K562 (cell line): Measurements from ENCODE around the gene SEC61A2. TPM values are rescaled to one million over a fixed set of nuclear protein-coding genes. Genes with fewer than 3 reads are reported as not detected.

ENCODE experiments used
- ATAC-seq: fragments of 200-7000 bp; cut with Tn5 transposase; 3 replicates; pipeline ENCODE4 v1.9.1; 2020; ENCODE audit warnings: moderate library complexity
- BruUV-seq: library from RNA; stranded (reverse); fragments of 400-500 nt; replicated peaks from 2 replicates; lab custom pipeline; 2021; lab: Mats Ljungman, UMichigan
- CTCF ChIA-PET: fragments of 300-600 bp; formaldehyde crosslinking; extraction: SDS; loops from one replicate; lab custom pipeline; 2021; ENCODE audit warnings: low intra/inter-chr PET ratio; lab: Yijun Ruan, JAX
- POLR2A ChIA-PET: fragments of 300-600, 350-650 bp; sonication (Branson Sonifier 250); formaldehyde crosslinking; extraction: SDS; loops from one replicate; lab custom pipeline; 2021; ENCODE audit warnings: antibody characterized with exemption, inconsistent platforms; lab: Yijun Ruan, JAX
- DNase-seq, 4 experiments: peaks; one replicate each; pipeline versions ENCODE4 v3.0.0 to v3.0.0-alpha.2; 2011 to 2018; ENCODE audit warnings: low spot score in 3 of 4, mixed read lengths in 3 of 4; ENCODE audit errors: extremely low read depth in 1 of 4
- FAIRE-seq: peaks from 2 replicates; lab custom pipeline; 2011; peaks lifted over from hg19 to GRCh38; lab: Jason Lieb, UNC
- H2AFZ ChIP-seq: 2 replicates; pipeline ENCODE4 v1.6.0; 2011; ENCODE audit warnings: low read depth, low read length, control low read depth, inconsistent platforms
- H3K27ac ChIP-seq: fragments of 200-600 bp; 3 replicates; pipeline ENCODE4 v1.8.0; 2011; ENCODE audit warnings: low read depth, mild to moderate bottlenecking, control low read depth, inconsistent platforms, low read length, moderate library complexity, mixed read lengths; ENCODE audit errors: extremely low read depth
- H3K27me3 ChIP-seq, 2 experiments: fragments of 300-600 bp in 1 of 2; 2 replicates in 1 of 2; 3 replicates in 1 of 2; pipeline versions ENCODE4 v1.6.0 to v1.8.0; 2011; ENCODE audit warnings: inconsistent platforms in 2 of 2, low read length in 2 of 2, mild to moderate bottlenecking in 1 of 2, mixed read lengths in 1 of 2, moderate library complexity in 1 of 2; ENCODE audit not compliant: control insufficient read depth in 2 of 2, insufficient read depth in 2 of 2
- H3K36me3 ChIP-seq: fragments of 300-600 bp; 3 replicates; pipeline ENCODE4 v1.8.0; 2011; ENCODE audit warnings: mild to moderate bottlenecking, low read length, inconsistent platforms; ENCODE audit not compliant: control insufficient read depth, insufficient read depth
- H3K4me1 ChIP-seq, 2 experiments: fragments of 200-600 bp in 1 of 2; replicated peaks in 1 of 2; 2 replicates in 1 of 2; 3 replicates in 1 of 2; pipeline versions ENCODE4 v1.5.1 to v1.8.0; 2011; ENCODE audit warnings: inconsistent platforms in 2 of 2, low read length in 2 of 2, mild to moderate bottlenecking in 1 of 2, mixed read lengths in 1 of 2, moderate library complexity in 1 of 2; ENCODE audit not compliant: control insufficient read depth in 2 of 2, insufficient read depth in 2 of 2
- H3K4me2 ChIP-seq: 2 replicates; pipeline ENCODE4 v1.6.1; 2011; ENCODE audit warnings: low read length, control low read depth, inconsistent platforms, mixed read lengths; ENCODE audit not compliant: insufficient read depth
- H3K4me3 ChIP-seq: fragments of 200-600 bp; sonication (generic), shearing (Covaris generic); 2 replicates; pipeline ENCODE4 v1.5.1; 2016; ENCODE audit warnings: control low read depth, inconsistent platforms
- H3K79me2 ChIP-seq: fragments of 200-600 bp; 3 replicates; pipeline ENCODE4 v1.8.0; 2011; ENCODE audit warnings: low read length, inconsistent platforms; ENCODE audit not compliant: control insufficient read depth, insufficient read depth
- H3K9ac ChIP-seq, 2 experiments: 2 replicates each; pipeline versions ENCODE4 v1.6.0 to v1.6.1; 2011; ENCODE audit warnings: low read depth in 2 of 2, low read length in 2 of 2, control low read depth in 1 of 2, inconsistent platforms in 1 of 2, mild to moderate bottlenecking in 1 of 2, mixed read lengths in 1 of 2; ENCODE audit not compliant: insufficient read depth in 1 of 2
- H3K9me1 ChIP-seq: one replicate; pipeline ENCODE4 v1.6.0; 2011; ENCODE audit warnings: inconsistent platforms, mild to moderate bottlenecking, low read length, moderate library complexity; ENCODE audit not compliant: control insufficient read depth, insufficient read depth
- H3K9me3 ChIP-seq: replicated peaks from 2 replicates; pipeline ENCODE4 v1.5.1; 2011; ENCODE audit warnings: low read depth, low read length, inconsistent platforms; ENCODE audit not compliant: control insufficient read depth, insufficient read depth
- H4K20me1 ChIP-seq: replicated peaks from 2 replicates; pipeline ENCODE4 v1.6.1; 2011; ENCODE audit warnings: low read length, inconsistent platforms, mixed read lengths; ENCODE audit not compliant: control insufficient read depth, insufficient read depth
- ATF6 ChIP-seq: sonication (generic); formaldehyde crosslinking; IDR thresholded peaks from 2 replicates; pipeline ENCODE4 v1.4.0; 2020; ENCODE audit warnings: mild to moderate bottlenecking, missing genetic modification reagents
- CBX2 ChIP-seq: fragments of 200-600 bp; sonication (generic); IDR thresholded peaks from one replicate; pipeline ENCODE4 v1.6.1; 2012; ENCODE audit warnings: mild to moderate bottlenecking, low read length, inconsistent platforms; ENCODE audit not compliant: insufficient read depth, poor library complexity, severe bottlenecking
- CBX3 ChIP-seq, 2 experiments: IDR thresholded peaks; 1 replicate in 1 of 2; 2 replicates in 1 of 2; pipeline ENCODE4 v1.6.1; 2012; ENCODE audit warnings: inconsistent platforms in 2 of 2, low read length in 2 of 2, borderline replicate concordance in 1 of 2, control low read depth in 1 of 2
- ESRRA ChIP-seq: fragments of 450-650 bp; IDR thresholded peaks from 2 replicates; pipeline ENCODE4 v1.6.1; 2014; ENCODE audit warnings: low read depth, mild to moderate bottlenecking, moderate library complexity, borderline replicate concordance
- IFI16 ChIP-seq: fragments of 250-450 bp; sonication (Bioruptor Pico); IDR thresholded peaks from 2 replicates; pipeline ENCODE4 v2.1.2; 2022; ENCODE audit warnings: mild to moderate bottlenecking, inconsistent platforms
- ILK ChIP-seq: fragments of 450-650 bp; IDR thresholded peaks from 2 replicates; pipeline ENCODE4 v1.6.1; 2016; ENCODE audit warnings: missing genetic modification characterization, low read depth, mild to moderate bottlenecking, missing compliant biosample characterization, moderate library complexity, borderline replicate concordance
- NR2C2 ChIP-seq, 2 experiments: fragments of 200-800 bp in 1 of 2; sonication (Bioruptor generic) in 1 of 2; sonication (generic) in 1 of 2; formaldehyde crosslinking in 1 of 2; IDR thresholded peaks; 2 replicates each; pipeline versions ENCODE4 v1.6.1 to v1.8.0; 2016 to 2022; ENCODE audit warnings: mild to moderate bottlenecking in 1 of 2, missing compliant biosample characterization in 1 of 2, missing genetic modification characterization in 1 of 2, missing genetic modification reagents in 1 of 2
- PURB ChIP-seq: sonication (generic); formaldehyde crosslinking; IDR thresholded peaks from 2 replicates; pipeline ENCODE4 v1.9.0; 2021; ENCODE audit warnings: low read depth, mild to moderate bottlenecking, missing genetic modification reagents
- RBFOX2 ChIP-seq: fragments of 200-400 bp; formaldehyde crosslinking; IDR thresholded peaks from 2 replicates; pipeline ENCODE4 v1.6.1; 2017; ENCODE audit warnings: low read depth, mild to moderate bottlenecking, low read length, moderate library complexity
- SMAD2 ChIP-seq: fragments of 150-350 bp; IDR thresholded peaks from 2 replicates; pipeline ENCODE4 v1.6.1; 2014; ENCODE audit warnings: low read depth, mild to moderate bottlenecking, low read length
- ZBED1 ChIP-seq: IDR thresholded peaks from 2 replicates; pipeline ENCODE4 v1.6.1; 2014
- ZNF146 ChIP-seq: IDR thresholded peaks from one replicate; pipeline ENCODE4 v1.6.1; 2018; ENCODE audit warnings: missing compliant biosample characterization; ENCODE audit not compliant: unreplicated experiment
- WGBS: fragments of 100-300 bp; shearing (Covaris generic); methylation state at CpG from one replicate; pipeline ENCODE4 v1.1.6; 2016; ENCODE audit warnings: low coverage, mixed read lengths; ENCODE audit not compliant: insufficient coverage; ENCODE audit errors: missing lambda C conversion rate; 5-methylcytosine and 5-hydroxymethylcytosine counted together
- in situ Hi-C: fragments of 300-500 bp; cut with MboI; formaldehyde crosslinking; loops from 4 replicates; pipeline ENCODE4 v1.15.0; 2018; ENCODE audit warnings: inconsistent platforms, mixed read lengths
- intact Hi-C: fragments of 100-400 bp; cut with micrococcal nuclease; formaldehyde crosslinking; loops from 2 replicates; pipeline ENCODE4 v1.14.2; 2022
- polyA plus RNA-seq, 8 experiments: library from polyadenylated mRNA; depleted of rRNA in 4 of 8; stranded (reverse) in 5 of 8; unstranded in 3 of 8; fragments of >200 nt; fragmentation: Nextera tagmentation in 2 of 8; fragmentation: Illumina TruSeq in 1 of 8; extraction: Ambion mirVana in 2 of 8; extraction: Trizol in 1 of 8; gene quantifications; 2 replicates each; pipeline versions ENCODE4 v1.2.1 to v1.2.3, GENCODE V29; 2011 to 2014; ENCODE audit warnings: inconsistent platforms in 1 of 8, missing spikeins in 1 of 8
- total RNA-seq, 7 experiments: library from RNA; depleted of rRNA in 6 of 7; stranded (reverse); fragments of >200 nt in 6 of 7; fragmentation: Illumina TruSeq in 2 of 7; extraction: Trizol in 2 of 7; gene quantifications; 2 replicates each; pipeline versions ENCODE4 v1.2.1 to v1.2.3, GENCODE V29; 2011 to 2021; ENCODE audit warnings: low replicate concordance in 1 of 7

Gene SEC61A2
- total and polyA plus RNA-seq, 9 of the 15 experiments (the other 6 are each of a cell fraction or from before 2014, with no cell fraction given): 1.2 to 9.7 (median 3.9) TPM

DNA sequence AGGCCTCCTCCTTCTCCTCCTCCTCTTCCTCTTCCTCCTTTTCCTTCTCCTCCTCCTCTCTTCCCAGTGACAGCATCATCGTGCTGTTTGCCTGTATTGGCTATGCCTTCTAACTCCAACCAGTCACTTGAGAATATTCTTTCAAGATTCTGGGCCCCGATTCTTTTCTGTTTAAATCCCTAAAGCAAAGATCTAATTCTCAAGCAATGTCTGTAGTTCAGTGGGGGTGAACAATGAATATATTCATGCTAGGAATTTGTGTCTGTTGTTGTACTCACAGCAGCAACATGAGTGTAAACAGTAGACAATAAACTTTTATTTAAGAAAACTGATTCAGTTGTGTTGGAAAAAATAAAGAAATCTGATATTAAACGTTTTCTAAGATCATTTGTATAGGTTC lies 35.6 kb downstream of the SEC61A2 start:
- Histone ChIP-seq H3K4me2 (no peak overlapping the region), H3K36me3 (peaks cover 61% of the 10 kb centered on the region), H3K79me2 (no peaks in the 10 kb centered on the region), H3K4me3 (no peak overlapping the region), H3K9me3 (no peaks in the 10 kb centered on the region), H4K20me1 (no peaks in the 10 kb centered on the region), H3K4me1 (no peaks in the 10 kb centered on the region; a peak in 1 of 5 replicates), H3K27me3 (no peaks in the 10 kb centered on the region), H3K9me1 (no peaks in the 10 kb centered on the region), H3K9ac (no peak overlapping the region), H2AFZ (no peak overlapping the region), H3K27ac (no peak overlapping the region)
- in situ Hi-C loops (no loop called here), intact Hi-C loops (no loop called here)
- POLR2A ChIA-PET: no interaction called here
- no peak for DNase-seq
- TF ChIP-seq PURB (no peak), CBX3 (IDR thresholded peaks at IDR 0.05; ENCODE audit: borderline replicate concordance in 1 of 2, low read length in 2 of 2) (no peak), IFI16 (CRISPR knock-in tag) (no peak), SMAD2 (no peak), RBFOX2 (no peak), CBX2 (no peak), ZNF146 (no peak), ZBED1 (no peak), ILK (tag) (no peak), NR2C2 (CRISPR knock-in tag; IDR thresholded peaks at IDR 0.05) (no peak), NR2C2 (tag; IDR thresholded peaks at IDR 0.05) (no peak), ESRRA (no peak), ATF6 (CRISPR knock-in tag) (no peak)
- no peak for ATAC-seq
- BruUV-seq: TSS peak; percentile 18
- FAIRE-seq: no peak
- WGBS: 49% methylated on average over 3 of the region's 3 CpGs
- CTCF ChIA-PET: no interaction called here
